ENCODE results near the gene SLC17A9.

The SLC17A9 gene

GRCh38 chr20:62952373-62952967 is at the start of gene SLC17A9:
Gene SLC17A9 (plus strand): TSS chr20:62952709. CDS start chr20:62952831, 122 bp downstream.
- DNase-seq: no peak

DNA sequence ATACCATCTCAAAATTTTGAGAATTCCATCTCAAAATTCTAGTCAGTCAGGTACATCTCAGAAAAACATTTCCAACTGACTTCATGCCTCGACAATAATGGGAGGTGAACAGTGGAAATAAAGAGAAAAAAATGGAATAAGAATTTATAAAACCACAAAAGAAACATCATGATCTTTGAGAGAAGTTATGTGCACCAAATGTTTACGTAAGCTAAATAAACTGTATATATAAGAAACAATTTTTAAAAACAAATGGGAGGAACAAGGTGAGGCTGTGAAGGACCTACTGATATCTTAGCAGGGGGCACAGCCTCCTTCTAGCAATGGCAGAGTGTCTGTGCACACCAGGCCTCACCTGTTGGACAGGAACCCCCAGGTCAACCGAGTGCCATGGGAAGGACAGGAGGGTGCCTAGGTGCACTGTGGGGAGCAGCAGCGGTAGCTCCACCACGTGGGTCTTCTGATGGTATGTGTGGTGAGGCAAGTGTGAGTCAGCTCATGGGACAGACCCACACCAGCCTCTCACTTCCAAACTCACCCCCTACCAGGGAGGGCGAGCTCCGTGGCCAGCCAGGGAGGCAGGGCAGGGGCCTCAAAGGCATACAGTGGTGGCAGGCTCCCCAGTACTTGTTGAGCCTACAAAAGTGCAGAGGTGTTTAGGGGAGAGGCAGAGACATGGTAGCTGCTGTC is 49.4 kb upstream of the SLC17A9 start:
- DNase-seq: no peak

- DNase-seq: no peak
Observed at GRCh38 chr20:62905536-62906117, 46.9 kb upstream of the SLC17A9 start.

DNA sequence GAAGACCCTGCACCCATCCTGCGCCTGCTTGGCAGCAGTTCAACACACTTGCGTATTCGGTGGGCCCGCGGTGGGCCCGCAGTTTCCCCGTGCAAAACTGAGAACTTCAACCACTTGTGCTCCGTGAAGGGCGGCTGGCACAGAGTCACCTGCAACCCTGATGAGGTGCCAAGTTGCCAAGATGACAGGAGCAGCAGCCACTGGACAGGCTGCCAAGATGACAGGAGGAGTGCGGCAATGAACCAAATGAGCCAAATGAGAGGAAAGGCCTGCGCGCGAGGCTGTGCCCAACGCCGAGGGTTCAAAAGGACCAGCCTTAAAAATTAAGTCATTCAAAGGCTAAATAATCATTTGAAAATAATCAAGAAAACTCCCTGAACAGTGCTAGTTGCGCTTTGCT is 46.3 kb upstream of the SLC17A9 start:
- DNase-seq: no peak

DNA sequence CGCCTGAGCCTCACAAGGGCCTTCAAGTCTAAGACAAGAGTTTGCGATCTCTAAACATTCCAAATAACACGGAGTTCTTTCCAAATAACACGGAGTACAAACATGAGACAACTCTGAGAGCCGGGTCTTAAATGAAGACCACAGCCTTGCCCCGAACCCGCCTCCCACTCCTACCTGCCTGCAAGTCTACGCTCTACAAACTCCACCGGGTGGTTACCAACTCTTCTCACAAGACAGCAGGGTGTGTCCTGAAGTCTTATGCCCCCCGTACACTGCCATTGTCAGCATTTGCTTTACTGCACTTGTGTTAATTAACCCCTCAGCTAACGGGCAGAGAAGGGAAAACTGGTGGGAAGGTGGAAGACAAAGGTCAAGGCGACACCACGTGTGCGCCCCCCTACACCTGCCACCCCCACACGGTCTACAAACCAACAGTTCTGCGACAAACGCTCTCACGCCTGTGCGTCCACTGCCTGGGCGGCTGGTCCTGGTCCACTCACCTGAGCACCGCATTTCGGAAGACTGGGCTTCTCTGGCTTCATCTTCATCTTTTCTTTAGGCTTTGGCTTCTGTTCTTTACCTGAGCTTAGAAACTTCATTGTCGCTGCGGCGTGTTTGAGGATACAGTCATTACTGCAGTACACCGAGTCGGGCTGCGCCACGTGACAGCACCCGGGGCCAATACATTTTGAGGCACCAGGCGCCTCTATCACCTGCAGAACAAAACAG is 45.7 kb upstream of the SLC17A9 start:
- DNase-seq: no peak

DNA sequence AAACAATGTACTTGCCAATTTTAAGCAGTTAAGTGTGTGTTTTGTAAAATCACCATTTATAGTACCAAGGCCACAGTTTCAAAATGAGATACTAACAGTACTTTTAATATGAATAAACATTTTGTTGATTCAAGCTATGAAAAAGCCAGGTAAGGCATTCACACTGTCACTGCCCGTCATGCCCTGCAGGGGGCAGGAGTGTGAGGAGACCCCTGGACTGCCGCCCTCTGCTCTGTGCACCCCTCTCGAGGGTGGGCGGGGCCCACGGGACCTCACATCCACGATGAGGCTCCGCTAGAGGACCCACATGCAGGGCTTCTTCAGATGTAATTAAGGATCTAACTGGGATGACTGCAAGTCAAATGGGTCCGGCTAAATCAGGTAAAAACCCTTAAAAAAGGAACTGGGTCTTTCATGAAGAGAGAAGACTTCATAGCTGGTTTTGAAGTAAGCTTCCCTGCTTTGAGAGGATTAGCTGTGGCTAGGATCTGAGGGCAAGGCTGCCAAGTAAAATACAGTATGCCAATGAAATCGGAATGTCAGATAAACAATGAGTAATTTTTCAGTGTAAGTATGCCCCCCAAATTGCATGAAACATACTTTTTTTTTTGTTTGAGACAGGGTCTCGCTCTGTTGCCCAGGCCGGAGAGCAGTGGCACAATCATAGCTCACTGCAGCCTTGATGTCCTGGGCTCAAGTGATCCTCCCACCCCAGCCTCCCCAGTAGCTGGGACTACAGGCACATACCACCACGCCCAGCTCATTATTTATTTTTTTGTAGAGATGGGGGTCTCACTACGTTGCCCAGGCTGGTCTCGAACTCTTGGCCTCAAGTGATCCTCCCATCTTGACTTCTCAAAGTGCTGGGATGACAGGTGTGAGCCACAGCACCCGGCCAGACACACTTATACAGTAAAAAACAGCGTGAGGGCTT is 44.9 kb upstream of the SLC17A9 start:
- DNase-seq: no peak

- peak; percentile 84 for DNase-seq
Observed at GRCh38 chr20:62908971-62909791, 43.3 kb upstream of the SLC17A9 start.

- DNase-seq: no peak
Observed at GRCh38 chr20:62910217-62910766, 42.2 kb upstream of the SLC17A9 start.

DNA sequence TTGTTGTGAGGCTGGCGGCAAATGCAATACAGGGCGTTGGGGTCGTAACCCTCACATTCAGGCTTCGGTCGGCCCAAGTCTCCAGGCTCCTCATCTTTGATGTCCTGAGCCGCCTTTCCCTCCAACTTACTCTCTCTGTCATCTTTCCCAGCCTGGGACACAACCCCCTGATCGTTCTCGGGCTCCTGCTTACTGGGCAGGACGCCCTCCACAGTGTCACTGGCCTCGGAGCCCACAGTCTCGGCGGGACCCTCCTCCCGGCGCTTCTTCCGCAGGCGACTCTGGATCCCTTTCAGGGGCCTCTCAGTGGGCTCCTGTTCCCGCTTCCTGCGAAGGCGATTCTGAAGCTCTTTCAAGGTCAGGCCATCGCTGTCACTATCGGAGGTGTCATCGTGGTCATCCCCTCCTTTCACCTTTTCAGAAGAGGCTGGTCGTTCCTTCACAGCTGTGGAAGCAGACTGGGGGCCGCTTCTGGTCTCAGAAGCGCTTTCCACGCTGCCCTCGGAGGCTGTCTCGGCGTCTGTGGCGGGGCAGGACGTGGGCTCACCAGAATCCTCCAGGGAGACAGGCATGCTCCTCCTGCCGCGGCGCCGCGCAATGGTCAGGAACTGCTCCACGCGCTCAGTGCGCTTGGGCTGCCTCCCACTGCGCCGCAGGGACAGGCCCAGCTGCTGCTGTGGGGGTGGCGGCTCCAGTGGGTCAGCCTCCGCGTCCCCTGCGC is 41.6 kb upstream of the SLC17A9 start:
- no peak for DNase-seq

GRCh38 chr20:62911701-62912280 is 40.7 kb upstream of the SLC17A9 start:
- no peak for DNase-seq

DNA sequence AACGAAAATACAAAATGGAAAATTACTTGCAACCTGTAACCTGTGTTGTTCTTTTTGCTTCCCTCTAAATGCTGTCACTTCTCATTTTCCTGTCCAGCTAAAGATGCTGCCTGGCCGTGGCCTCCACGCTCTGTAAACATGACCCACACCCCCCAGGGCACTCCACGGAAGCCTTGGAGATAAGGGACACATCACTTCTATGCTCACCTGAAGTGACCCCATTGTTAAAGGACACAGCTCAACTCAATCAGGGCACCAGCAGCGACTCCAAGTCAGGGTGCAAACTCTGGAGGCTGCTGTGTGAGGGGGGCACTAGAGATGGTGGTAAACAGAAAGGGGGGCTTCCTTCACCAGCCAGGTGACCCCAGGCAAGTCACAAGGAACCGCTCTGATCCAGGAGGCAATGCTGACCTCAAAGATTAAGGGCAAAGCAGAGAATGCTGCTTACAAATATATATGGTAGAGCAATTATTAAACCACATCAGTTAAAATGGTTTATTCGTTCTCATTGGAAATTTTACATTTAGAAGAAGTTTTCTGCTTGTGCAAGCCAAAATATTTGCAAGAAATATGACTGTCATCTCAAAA is 39.4 kb upstream of the SLC17A9 start:
- no peak for DNase-seq

DNA sequence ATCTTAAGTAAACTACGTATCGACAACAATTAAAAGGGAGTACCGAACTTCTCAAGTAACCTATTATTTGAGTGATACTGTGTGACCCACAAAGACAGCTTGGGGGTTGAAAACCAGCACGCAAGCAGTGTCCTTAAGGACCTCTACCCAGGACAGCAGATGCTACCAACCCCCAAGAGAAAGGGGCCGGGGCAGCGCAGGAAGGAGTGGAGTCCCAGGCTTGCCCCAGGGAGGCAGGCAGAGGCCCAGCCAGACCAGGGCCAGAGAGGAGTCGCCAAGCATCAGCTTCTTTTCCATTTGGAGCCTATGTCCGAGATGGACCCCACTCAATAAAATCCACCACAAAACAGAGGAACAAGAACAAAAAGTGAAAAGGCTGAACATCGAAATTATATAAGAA is 38.1 kb upstream of the SLC17A9 start:
- DNase-seq: no peak

- peak; percentile 62 for DNase-seq
Observed at GRCh38 chr20:62914970-62915457, 37.5 kb upstream of the SLC17A9 start.

- no peak for DNase-seq
Observed at GRCh38 chr20:62916703-62917476, 35.6 kb upstream of the SLC17A9 start.

DNA sequence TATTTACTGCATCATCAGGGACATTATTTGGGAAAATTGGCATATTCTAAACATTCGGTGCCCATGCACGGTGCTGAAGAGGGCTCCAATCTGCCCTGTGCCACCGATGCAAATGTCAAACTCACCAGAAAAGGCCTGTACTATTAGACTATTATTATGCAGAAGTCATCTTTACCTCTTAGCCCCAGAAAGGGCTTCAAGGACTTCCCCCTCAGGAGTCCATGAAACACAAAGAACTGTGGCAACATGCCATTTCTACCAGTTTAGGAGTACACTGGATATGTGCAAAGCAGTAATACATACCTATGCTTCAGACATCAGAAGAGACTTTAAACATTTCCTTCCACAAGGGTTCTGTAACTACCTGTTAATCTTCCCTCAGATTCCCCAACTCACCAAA is 34.8 kb upstream of the SLC17A9 start:
- DNase-seq: no peak

DNA sequence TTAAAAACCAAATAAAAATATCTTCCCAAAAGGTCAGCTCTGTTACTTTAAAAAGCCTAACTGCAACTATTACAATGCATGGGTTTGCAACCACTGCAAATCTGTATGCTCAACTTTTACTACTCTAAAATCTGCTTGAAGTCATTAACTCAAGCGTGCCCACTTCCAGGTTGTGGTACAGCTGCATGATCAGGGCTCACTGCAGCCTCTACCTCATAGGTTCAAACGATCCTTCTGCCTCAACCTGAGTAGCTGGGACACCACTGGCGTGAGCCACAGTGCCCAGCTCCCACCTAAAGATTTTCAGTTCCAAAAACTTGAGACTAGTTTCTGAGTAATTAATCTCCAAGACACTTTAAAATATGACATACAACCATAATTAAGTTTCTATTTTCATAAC is 34.4 kb upstream of the SLC17A9 start:
- DNase-seq: no peak

DNA sequence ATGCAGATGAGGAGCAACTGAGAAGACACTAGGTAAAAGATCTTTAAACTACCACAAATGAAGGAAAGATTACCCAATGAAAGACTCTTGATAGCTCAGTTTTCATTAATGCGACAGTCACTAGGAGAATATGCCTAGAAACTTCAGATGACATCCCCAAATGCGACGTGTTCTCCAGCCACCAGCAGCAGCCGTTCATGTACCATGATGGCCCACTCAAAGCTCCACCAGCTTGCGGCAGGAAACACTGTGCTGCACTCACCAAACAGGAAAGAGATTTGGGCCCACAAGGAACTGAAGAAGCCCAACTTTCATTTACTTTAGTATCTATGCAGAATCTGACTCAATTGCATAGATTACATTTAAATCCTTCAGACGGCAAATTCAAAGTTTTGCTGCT is 33.7 kb upstream of the SLC17A9 start:
- DNase-seq: no peak

GRCh38 chr20:62920039-62920645 is 32.4 kb upstream of the SLC17A9 start:
- no peak for DNase-seq
